ENCODE results near the gene SLC12A5. TPM values are rescaled to one million over a fixed set of nuclear protein-coding genes. Genes with fewer than 3 reads are reported as not detected.

The SLC12A5 gene
- total RNA-seq, 1 experiment from 2014 or later: not detected

DNA sequence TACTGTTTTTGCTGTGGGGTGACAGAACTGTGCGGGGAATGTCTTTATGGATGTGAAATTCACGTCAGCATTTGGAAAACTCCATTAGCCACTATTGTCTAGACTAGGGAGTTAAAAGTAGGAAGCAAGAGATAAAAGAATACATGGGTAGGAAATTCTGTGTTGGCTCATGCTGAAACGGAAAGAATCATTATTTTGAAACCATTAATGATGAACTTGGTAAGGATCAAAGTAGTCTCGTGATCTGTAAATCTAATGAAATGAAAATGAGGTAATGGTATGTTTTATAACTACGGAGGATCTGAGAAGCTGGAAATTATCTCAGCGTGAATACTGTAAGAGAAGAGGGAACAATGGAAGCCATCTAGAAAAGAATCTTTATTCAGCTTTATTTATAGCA, 78.0 kb downstream of the SLC12A5 start:
- no peak for DNase-seq (ENCODE audit: low spot score)

DNA sequence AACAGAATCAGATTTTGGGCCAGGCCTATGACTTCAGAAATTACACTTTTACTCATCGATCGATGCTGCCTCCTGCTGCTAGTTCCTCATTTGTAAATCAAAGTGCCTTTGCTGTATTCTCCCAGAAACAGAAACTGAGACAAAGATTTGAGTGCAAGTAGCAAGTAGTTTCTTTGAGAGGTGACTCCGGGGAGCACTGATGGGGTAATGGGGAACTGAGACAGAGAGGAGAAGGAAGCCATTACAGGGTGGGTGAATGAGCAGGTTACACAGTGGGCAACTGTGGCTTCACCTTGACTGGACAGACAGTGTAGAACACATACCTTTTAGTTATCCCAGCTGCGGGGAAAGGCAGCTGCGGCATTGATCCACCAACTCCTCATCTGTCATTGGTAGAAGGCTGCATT, 79.4 kb downstream of the SLC12A5 start:
- no peak for DNase-seq (ENCODE audit: low spot score)

DNA sequence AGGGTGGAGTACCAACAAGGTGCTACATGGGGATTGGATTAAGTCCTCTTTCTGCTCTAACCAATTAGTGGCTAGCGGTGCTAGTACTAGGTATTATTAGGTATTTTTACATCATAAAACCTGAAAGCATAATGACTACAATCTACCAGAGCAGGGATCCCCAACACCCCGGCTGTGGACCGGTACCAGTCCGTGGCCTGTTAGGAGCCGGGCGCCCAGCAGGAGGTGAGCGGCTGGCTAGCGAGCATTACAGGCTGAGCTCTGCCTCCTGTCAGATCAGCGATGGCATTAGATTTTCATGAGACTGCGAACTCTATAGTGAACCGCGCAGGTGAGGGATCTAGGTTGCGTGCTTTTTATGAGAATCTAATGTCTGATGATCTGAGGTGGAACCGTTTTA, 80.0 kb downstream of the SLC12A5 start:
- no peak for DNase-seq (ENCODE audit: low spot score)

Other genes with a start within 250 kb of the SLC12A5 start
- gene WFDC3, start 237.3 kb upstream of the SLC12A5 start, total RNA-seq (2014; rRNA removed; shearing (Covaris generic)): not detected in 2 replicates
- 26.2 and 33.2 TPM in 2 replicates for gene DNTTIP1, start 237.3 kb upstream of the SLC12A5 start, total RNA-seq (2014; rRNA removed; shearing (Covaris generic))
- 284 and 289 TPM in 2 replicates for gene UBE2C, start 216.6 kb upstream of the SLC12A5 start, total RNA-seq (2014; rRNA removed; shearing (Covaris generic))
- 0.15 and 0.18 TPM in 2 replicates for gene TNNC2, start 201.9 kb upstream of the SLC12A5 start, total RNA-seq (2014; rRNA removed; shearing (Covaris generic))
- 30.8 and 31.2 TPM in 2 replicates for gene SNX21, start 195.4 kb upstream of the SLC12A5 start, total RNA-seq (2014; rRNA removed; shearing (Covaris generic))
- gene ACOT8, start 171.8 kb upstream of the SLC12A5 start, total RNA-seq (2014; rRNA removed; shearing (Covaris generic)): 93.1 and 95.4 TPM in 2 replicates
- gene ZSWIM3, start 171.6 kb upstream of the SLC12A5 start, total RNA-seq (2014; rRNA removed; shearing (Covaris generic)): 2.3 and 2.9 TPM in 2 replicates
- gene ZSWIM1, start 148.0 kb upstream of the SLC12A5 start, total RNA-seq (2014; rRNA removed; shearing (Covaris generic)): 16.1 and 20.2 TPM in 2 replicates
- 7.1 and 10.4 TPM in 2 replicates for gene SPATA25, start 141.6 kb upstream of the SLC12A5 start, total RNA-seq (2014; rRNA removed; shearing (Covaris generic))
- gene NEURL2, start 138.0 kb upstream of the SLC12A5 start, total RNA-seq (2014; rRNA removed; shearing (Covaris generic)): 8.9 and 11.4 TPM in 2 replicates
- 151 and 162 TPM in 2 replicates for gene CTSA, start 137.9 kb upstream of the SLC12A5 start, total RNA-seq (2014; rRNA removed; shearing (Covaris generic))
- 1.0 and 2.1 TPM in 2 replicates for gene PLTP, start 117.1 kb upstream of the SLC12A5 start, total RNA-seq (2014; rRNA removed; shearing (Covaris generic))
- gene PCIF1, start 94.5 kb upstream of the SLC12A5 start, total RNA-seq (2014; rRNA removed; shearing (Covaris generic)): 25.5 and 31.7 TPM in 2 replicates
- gene ZNF335, start 57.0 kb upstream of the SLC12A5 start, total RNA-seq (2014; rRNA removed; shearing (Covaris generic)): 39.2 and 44.8 TPM in 2 replicates
- gene MMP9, start 20.3 kb upstream of the SLC12A5 start, total RNA-seq (2014; rRNA removed; shearing (Covaris generic)): not detected in 2 replicates
- gene NCOA5, start 60.7 kb downstream of the SLC12A5 start, total RNA-seq (2014; rRNA removed; shearing (Covaris generic)): 20.3 and 21.0 TPM in 2 replicates
- not detected in 2 replicates for gene CD40, start 89.1 kb downstream of the SLC12A5 start, total RNA-seq (2014; rRNA removed; shearing (Covaris generic))

Measured in HT-29 (cell line).